AG08395 (cell line): ENCODE results near the gene ZFP92.

Experiments
- DNase-seq: peaks from one replicate; pipeline ENCODE4 v3.0.0; 2012; ENCODE audit warnings: mixed read lengths, low spot score

Gene ZFP92

DNA sequence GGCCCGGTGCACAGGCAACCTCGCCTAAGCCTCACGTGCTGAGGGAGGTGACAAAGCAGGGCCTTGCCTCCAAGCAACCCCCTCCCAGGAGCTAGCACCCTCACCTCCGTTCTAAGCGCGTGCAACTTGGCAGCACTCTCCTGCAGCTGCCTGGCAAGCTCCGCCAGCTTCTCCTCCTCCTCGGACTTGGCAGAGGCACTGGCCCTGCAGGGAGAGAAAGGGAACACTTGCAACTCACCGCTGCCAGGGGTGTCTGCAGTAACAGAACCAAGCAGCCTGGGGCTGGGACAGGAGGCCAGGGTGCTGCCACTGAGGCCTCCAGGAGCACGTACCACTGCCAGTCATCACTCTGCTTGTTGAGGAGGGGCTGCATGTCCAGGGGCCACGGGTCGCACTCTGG, 44.9 kb downstream of the ZFP92 start:
- no peak for DNase-seq

DNA sequence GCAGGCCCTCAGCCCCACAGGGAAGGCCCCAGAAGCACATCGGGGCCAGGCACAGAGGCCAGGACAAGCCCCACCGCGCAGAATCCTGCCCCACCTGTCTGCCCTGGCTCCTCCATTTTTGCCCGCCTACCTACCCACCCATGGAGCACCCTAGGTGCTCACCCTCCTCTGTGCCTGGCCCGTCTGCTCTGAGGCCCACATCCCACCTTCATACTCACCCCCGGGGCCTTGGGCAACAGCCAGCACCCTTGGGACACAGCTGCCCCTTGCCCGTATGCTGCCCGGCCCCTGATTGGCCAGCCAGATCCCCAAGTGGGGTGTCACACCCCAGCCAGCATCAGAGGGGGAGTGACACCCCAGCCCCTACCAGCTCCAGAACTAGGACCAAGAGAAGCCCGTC, 45.4 kb downstream of the ZFP92 start:
- no peak for DNase-seq

GRCh38 chrX:153457136-153457825, 46.0 kb downstream of the ZFP92 start:
- DNase-seq, result no peak

- no peak for DNase-seq
Measured at GRCh38 chrX:153457827-153458466, 46.7 kb downstream of the ZFP92 start.

DNA sequence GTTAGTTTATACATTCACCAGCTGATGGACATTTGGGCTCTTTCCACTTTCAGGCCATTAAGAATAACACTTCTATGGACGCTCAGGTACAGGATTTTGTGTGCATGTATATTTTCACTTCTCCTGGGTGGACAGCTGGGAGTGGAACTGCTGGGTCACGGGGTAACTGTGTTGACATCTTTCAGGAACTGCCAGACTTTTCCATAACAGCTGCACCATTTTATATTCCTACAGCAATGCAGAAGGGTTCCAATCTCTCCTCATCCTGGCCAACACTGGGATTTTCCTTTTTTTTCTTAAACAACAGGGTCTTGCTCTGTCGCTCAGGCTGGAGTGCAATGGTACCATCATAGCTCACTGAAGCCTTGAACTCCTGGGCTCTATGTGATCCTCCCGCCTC, 47.2 kb downstream of the ZFP92 start:
- no peak for DNase-seq

GRCh38 chrX:153459986-153460385, 48.7 kb downstream of the ZFP92 start:
- peak; percentile 46 for DNase-seq

- DNase-seq, result peak; percentile 52
Measured at GRCh38 chrX:153460826-153461225, 49.6 kb downstream of the ZFP92 start.
